SIG-M5 (cell line): ENCODE data around the gene CDR2L.
A peak's percentile ranks its signal among the peaks of the same experiment; 100 is the strongest.
"Not testable (repeated sequence)": the region's sequence is repeated elsewhere in the genome, so short reads cannot be mapped to it uniquely, and the experiment has no call there.

ENCODE experiments used
- DNase-seq: peaks from one replicate; lab custom pipeline; 2025; lab: John Stamatoyannopoulos, UW

Gene CDR2L

GRCh38 chr17:75044716-75045115 lies 57.3 kb downstream of the CDR2L start:
- no peak for DNase-seq

GRCh38 chr17:75045946-75046406 lies 58.5 kb downstream of the CDR2L start:
- not testable (repeated sequence) for DNase-seq

- peak; percentile 79 for DNase-seq
Measured at GRCh38 chr17:75046407-75047289, 59.2 kb downstream of the CDR2L start, which contains the start of the genes ATP5PD and KCTD2. Gene ATP5PD (minus strand): TSS chr17:75046969. CDS start chr17:75042650, 4,319 bp downstream. Gene KCTD2 (plus strand): TSS chr17:75047225. CDS start chr17:75047251, 26 bp downstream.

GRCh38 chr17:75047398-75048098 lies 60.1 kb downstream of the CDR2L start:
- no peak for DNase-seq

GRCh38 chr17:75048249-75048878 lies 60.9 kb downstream of the CDR2L start:
- no peak for DNase-seq

- no peak for DNase-seq
Measured at GRCh38 chr17:75049057-75049456, 61.6 kb downstream of the CDR2L start.

GRCh38 chr17:75049706-75050105 lies 62.3 kb downstream of the CDR2L start:
- DNase-seq, result no peak

GRCh38 chr17:75051941-75052340 lies 64.5 kb downstream of the CDR2L start:
- no peak for DNase-seq
